Adrenal gland (tissue), 5 donors: ENCODE data around the gene VRK1.

Source experiments
- CTCF ChIP-seq, 6 experiments: fragments of 450-650 bp in 4 of 6; fragments of 200-600 bp in 2 of 6; sonication (generic) in 1 of 6; IDR thresholded peaks; 1 replicate in 5 of 6; 2 replicates in 1 of 6; pipeline versions ENCODE4 v1.5.1 to v1.8.0; 2016 to 2021; ENCODE audit warnings: antibody characterized with exemption in 6 of 6, mild to moderate bottlenecking in 2 of 6, moderate library complexity in 1 of 6
- POLR2A ChIP-seq, 2 donors: fragments of 450-650 bp; IDR thresholded peaks; one replicate each; pipeline ENCODE4 v1.6.1; 2017; ENCODE audit warnings: antibody characterized with exemption in 2 of 2, mild to moderate bottlenecking in 2 of 2, moderate library complexity in 1 of 2
- donor health status: DM: no; HTN: no; CAD: no.

GRCh38 chr14:96793547-96793946, 3.6 kb upstream of the VRK1 start:
- TF ChIP-seq CTCF (IDR thresholded peaks at IDR 0.05), result no peak
- TF ChIP-seq POLR2A (IDR thresholded peaks at IDR 0.05), result no peak
